HG03175 (cell line): ENCODE results near the gene GSTO2.

Source experiments
- ATAC-seq: cut with Tn5 transposase; IDR thresholded peaks from one replicate; pipeline ENCODE4 v1.9.1; 2021; ENCODE audit warnings: mild to moderate bottlenecking, moderate library complexity; ENCODE audit not compliant: unreplicated experiment

The GSTO2 gene

GRCh38 chr10:104306897-104307296 is 37.9 kb downstream of the GSTO2 start:
- no peak for ATAC-seq

DNA sequence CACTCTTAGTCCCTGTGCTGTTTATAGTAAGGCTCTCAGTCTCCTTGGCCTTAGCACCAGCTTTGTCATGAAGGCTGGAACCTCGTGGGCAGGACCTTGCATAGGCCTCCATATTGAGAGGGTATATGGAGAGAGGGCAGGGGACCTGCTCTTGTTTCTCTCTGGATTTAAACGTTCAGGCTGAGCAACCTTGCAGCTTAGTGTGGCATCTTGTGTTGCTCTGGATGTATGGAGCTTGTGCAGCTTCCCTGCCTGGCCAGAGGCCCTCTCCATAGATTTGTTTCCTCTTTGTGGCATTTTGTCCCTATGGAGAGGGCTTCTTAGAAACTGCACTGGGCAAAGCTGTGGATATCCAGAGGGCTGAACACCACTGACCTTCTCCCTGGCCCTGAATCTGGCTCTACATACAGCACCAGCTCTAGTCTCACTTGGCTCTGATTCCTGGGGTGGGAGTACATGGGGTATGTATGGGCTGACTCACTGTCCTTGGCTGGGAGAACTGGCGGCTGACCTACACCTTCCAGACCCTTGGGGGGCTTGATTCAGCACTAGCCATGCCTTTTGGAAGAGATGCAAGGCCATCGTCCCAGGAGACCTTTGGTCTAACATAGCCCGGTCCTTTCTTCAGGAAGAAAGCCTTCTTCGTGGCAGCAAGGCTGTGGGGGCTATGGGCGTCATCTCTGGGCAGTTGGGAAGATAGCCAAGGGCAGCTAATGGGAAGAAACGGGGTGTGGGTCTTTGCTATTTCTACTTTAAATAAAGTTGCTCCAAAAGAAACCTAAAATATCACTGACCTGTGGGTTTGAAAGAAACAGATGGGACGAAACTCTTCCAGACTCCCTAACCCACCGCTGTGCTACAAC is 38.8 kb downstream of the GSTO2 start:
- ATAC-seq: no peak

DNA sequence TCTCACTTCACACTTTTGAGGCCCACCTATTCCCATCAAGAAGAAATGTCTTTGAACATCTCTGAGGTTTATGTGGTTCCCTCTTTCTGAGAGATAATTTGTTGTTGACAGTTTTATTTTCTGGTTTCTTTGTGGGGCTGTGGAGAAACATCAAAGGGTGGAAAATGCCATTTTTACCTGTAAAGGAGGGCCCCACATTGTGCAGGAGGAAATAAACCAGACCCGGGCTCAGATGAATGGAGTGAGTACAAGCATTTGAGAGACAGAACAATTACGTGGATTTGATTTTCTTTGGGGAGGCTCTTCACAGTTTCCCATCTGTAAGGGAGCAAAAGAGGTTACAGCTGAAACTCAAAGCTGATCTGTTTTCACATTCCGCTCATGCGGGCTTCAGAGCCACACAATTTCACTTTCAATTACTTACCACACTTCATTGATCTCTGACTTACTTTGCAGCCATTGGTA is 39.5 kb downstream of the GSTO2 start:
- ATAC-seq: peak; percentile 63

DNA sequence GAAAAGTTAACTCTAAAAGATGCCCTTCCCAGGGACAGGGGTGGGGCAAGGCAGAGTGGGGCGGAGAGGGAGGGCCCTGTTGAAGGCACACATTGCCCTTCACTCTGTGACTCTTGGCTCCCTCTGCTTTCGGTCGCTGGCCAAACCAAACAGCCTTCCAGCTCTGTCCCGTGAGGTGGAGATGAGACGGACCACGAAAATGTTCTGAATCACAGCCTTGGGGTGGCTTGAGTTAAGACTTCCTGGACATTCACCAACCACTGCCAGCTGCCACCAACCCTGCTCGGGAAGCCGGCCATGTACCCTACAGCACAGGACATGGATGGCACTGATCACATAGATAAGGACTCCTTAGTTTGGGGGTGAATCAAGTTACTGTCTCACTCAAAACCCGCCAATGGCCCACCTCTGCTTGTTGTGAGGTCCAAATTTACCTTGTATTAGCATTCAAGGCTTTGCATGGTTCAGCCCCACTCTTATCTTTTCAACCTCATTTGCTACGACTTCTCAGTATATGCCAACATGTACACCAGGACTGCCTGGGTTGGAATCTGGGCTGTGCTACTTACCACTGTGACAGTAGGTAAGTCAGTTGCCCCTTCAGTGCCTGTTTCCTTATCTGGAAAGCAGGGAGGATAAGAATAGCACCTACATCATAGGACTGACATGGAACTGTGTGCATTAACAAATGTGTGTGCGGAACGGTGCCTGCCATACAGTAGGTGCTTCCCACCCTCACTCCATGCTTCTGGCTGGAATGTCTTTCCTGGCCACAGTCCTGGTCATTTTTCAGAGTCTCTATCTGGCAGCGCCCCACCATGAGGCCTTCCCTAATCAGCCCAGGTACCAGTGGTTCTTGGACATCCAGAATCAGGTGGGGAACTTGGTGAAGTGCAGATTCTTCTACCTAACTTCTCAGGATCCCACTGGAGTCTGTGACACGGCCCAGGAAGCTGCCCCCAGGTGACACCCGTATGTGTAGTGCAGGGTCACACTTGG is 41.3 kb downstream of the GSTO2 start:
- ATAC-seq: no peak

DNA sequence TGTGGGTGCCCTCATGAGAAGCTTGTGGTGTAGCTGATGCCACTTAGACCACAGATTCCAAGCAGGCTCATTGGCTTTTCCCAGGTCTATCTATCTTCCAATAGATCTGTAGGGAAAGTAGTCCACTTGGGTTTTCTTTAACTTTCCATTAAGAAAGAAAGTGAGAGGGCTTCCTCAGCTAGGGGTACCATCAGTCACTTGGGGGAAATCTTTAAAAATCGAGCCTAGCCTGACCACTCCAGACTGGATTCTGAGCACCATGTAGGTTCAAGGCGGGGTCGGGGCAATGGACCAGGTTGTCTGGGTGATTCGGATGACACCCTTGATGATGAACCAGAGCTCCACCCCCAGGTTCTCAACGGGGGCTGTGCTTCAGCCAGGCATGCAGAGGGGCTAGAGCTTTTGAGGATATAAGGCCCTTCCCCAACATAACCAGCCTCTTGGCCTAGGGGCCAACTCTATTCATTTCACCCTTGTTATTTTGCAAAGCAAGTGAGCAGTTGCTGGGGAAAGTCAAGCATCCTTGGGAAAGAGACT is 42.3 kb downstream of the GSTO2 start:
- ATAC-seq: no peak

- ATAC-seq: no peak
Observed at GRCh38 chr10:104314591-104315485, 45.9 kb downstream of the GSTO2 start.

GRCh38 chr10:104315486-104315921 is 46.5 kb downstream of the GSTO2 start:
- ATAC-seq: no peak

GRCh38 chr10:104316321-104317099 is 47.5 kb downstream of the GSTO2 start:
- ATAC-seq: no peak

- ATAC-seq: no peak
Observed at GRCh38 chr10:104317269-104317710, 48.3 kb downstream of the GSTO2 start.

- ATAC-seq: no peak
Observed at GRCh38 chr10:104317726-104318299, 48.8 kb downstream of the GSTO2 start.

DNA sequence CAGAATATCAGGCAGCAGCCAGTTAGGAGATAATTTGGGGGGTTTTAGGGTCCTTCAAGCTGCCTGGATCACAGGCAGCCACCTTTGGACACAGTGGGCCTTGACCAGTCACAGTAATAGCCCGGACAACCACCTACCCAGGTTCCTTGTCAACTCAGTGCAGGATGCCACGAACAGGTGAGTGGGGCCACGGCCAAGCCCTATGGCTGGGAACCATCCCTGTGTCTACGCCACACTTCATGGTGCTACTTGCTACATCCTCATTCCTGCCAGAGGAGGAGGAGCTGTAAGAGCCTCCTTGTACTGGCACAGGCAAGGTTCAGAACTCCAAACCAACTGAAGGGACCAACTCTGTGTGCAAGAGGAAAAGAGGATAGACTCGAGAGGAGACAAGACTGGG is 49.3 kb downstream of the GSTO2 start:
- ATAC-seq: no peak

- ATAC-seq: no peak
Observed at GRCh38 chr10:104318810-104319741, 50.1 kb downstream of the GSTO2 start.

- no peak for ATAC-seq
Observed at GRCh38 chr10:104321226-104321625, 52.2 kb downstream of the GSTO2 start.

- ATAC-seq: no peak
Observed at GRCh38 chr10:104321725-104322415, 52.9 kb downstream of the GSTO2 start.

DNA sequence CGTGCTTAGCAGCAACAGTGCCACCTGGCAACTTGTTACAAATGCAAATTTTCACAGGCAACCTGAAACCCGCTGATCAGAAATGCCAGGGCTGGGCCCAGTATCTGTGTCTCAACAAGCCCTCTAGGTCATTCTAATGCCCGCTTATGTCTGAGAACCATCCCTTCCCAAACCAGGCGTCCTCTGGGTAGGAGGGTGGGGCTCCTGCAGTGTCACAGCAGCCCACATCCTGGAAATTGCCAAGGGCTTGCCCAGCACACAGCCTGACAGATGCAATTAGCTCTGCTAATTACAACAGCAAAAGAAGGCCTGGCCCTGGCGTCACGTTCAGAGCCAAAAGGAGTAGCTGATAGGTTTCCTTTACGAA is 53.4 kb downstream of the GSTO2 start:
- peak; percentile 37 for ATAC-seq

- no peak for ATAC-seq
Observed at GRCh38 chr10:104323085-104323484, 54.1 kb downstream of the GSTO2 start.

DNA sequence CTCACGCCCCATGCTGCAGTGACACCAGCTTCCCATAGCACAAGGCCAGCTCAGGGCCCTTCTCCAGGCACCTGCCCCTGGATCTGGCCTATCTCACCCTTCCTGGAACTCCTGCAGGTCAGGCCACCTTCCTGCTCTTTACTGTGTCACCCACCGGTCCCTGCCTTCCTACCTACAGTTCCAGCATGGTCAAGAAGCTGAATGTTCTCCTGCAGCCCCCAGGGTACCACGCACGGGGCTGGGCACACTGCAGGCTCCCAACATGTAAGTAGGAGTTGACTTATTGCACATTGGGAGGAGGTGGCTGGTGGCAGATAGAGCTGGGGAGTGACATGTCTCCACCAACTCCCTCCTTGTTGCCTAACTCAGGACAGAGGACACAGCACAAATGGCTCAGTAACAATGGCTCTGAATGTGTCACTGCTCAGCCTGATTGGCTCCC is 54.8 kb downstream of the GSTO2 start:
- no peak for ATAC-seq
